HepG2 (cell line): ENCODE data around the gene TMEM14A. TPM values are rescaled to one million over a fixed set of nuclear protein-coding genes. Genes with fewer than 3 reads are reported as not detected.

Experiments
- BRCA1 ChIP-seq: sonication (generic); formaldehyde crosslinking; IDR thresholded peaks from 2 replicates; pipeline ENCODE4 v1.4.0; 2020; ENCODE audit warnings: missing genetic modification reagents
- CC2D1A ChIP-seq: sonication (generic); formaldehyde crosslinking; IDR thresholded peaks from 2 replicates; pipeline ENCODE4 v1.8.1; 2023; ENCODE audit warnings: mild to moderate bottlenecking, missing genetic modification reagents
- KDM1A ChIP-seq: IDR thresholded peaks from 2 replicates; pipeline ENCODE4 v1.6.1; 2016; ENCODE audit warnings: missing compliant biosample characterization
- KLF16 ChIP-seq, 2 experiments: sonication (generic) in 1 of 2; formaldehyde crosslinking in 1 of 2; IDR thresholded peaks; 2 replicates each; pipeline versions ENCODE4 v1.6.1 to v1.8.0; 2016 to 2023; ENCODE audit warnings: missing genetic modification reagents in 2 of 2, missing compliant biosample characterization in 1 of 2
- NR2F1 ChIP-seq, 2 experiments: fragments of 450-650 bp in 1 of 2; formaldehyde crosslinking in 1 of 2; IDR thresholded peaks; 2 replicates each; pipeline versions ENCODE4 v1.5.0 to v1.6.1; 2016 to 2020; ENCODE audit warnings: mild to moderate bottlenecking in 1 of 2, missing compliant biosample characterization in 1 of 2, missing genetic modification reagents in 1 of 2, moderate library complexity in 1 of 2
- RARA ChIP-seq: IDR thresholded peaks from 2 replicates; pipeline ENCODE4 v1.6.1; 2016; ENCODE audit warnings: missing genetic modification reagents, missing compliant biosample characterization
- TAF1 ChIP-seq: sonication (generic); formaldehyde crosslinking; IDR thresholded peaks from 2 replicates; pipeline ENCODE4 v1.4.0; 2020; ENCODE audit warnings: missing genetic modification reagents
- TGIF2 ChIP-seq: IDR thresholded peaks from 2 replicates; pipeline ENCODE4 v1.6.1; 2016; ENCODE audit warnings: control low read depth, missing compliant biosample characterization
- ZNF335 ChIP-seq: sonication (generic); formaldehyde crosslinking; IDR thresholded peaks from 2 replicates; pipeline ENCODE4 v1.4.0; 2020; ENCODE audit warnings: missing genetic modification reagents
- ZNF430 ChIP-seq: sonication (generic); formaldehyde crosslinking; IDR thresholded peaks from 2 replicates; pipeline ENCODE4 v1.9.0; 2021; ENCODE audit warnings: mild to moderate bottlenecking, missing genetic modification reagents
- ZNF432 ChIP-seq: sonication (generic); formaldehyde crosslinking; IDR thresholded peaks from 2 replicates; pipeline ENCODE4 v1.5.0; 2020; ENCODE audit warnings: missing genetic modification reagents, mild to moderate bottlenecking, borderline replicate concordance
- ZNF749 ChIP-seq: sonication (generic); formaldehyde crosslinking; IDR thresholded peaks from 2 replicates; pipeline ENCODE4 v1.8.0; 2022; ENCODE audit warnings: mild to moderate bottlenecking, missing genetic modification reagents, moderate library complexity, borderline replicate concordance
- ZNF75D ChIP-seq: sonication (generic); formaldehyde crosslinking; IDR thresholded peaks from 2 replicates; pipeline ENCODE4 v1.8.1; 2023; ENCODE audit warnings: missing genetic modification reagents, mild to moderate bottlenecking, borderline replicate concordance
- ZNF782 ChIP-seq: sonication (generic); formaldehyde crosslinking; IDR thresholded peaks from 2 replicates; pipeline ENCODE4 v1.4.0; 2020; ENCODE audit warnings: missing genetic modification reagents, mild to moderate bottlenecking, borderline replicate concordance
- ZNF878 ChIP-seq: sonication (generic); formaldehyde crosslinking; IDR thresholded peaks from 2 replicates; pipeline ENCODE4 v1.8.1; 2023; ENCODE audit warnings: mild to moderate bottlenecking, missing genetic modification reagents, moderate library complexity
- ZSCAN22 ChIP-seq: sonication (generic); formaldehyde crosslinking; IDR thresholded peaks from 2 replicates; pipeline ENCODE4 v1.4.0; 2020; ENCODE audit warnings: mild to moderate bottlenecking, missing genetic modification reagents
- ZSCAN25 ChIP-seq: sonication (generic); formaldehyde crosslinking; IDR thresholded peaks from 2 replicates; pipeline ENCODE4 v1.8.0; 2022; ENCODE audit warnings: mild to moderate bottlenecking, missing genetic modification reagents
- polyA plus RNA-seq, 8 experiments: library from polyadenylated mRNA; depleted of rRNA in 3 of 8; stranded (reverse) in 7 of 8; unstranded in 1 of 8; fragments of >200 nt; fragmentation: Illumina TruSeq in 4 of 8; extraction: Trizol in 4 of 8; gene quantifications; 2 replicates each; pipeline versions ENCODE4 v1.2.1 to v1.2.3, GENCODE V29; 2011 to 2016; ENCODE audit warnings: low read depth in 4 of 8, missing spikeins in 1 of 8, mixed read lengths in 1 of 8; ENCODE audit not compliant: insufficient read depth in 1 of 8
- total RNA-seq, 5 experiments: library from RNA; depleted of rRNA; stranded (reverse); fragments of >200 nt; fragmentation: Illumina TruSeq; extraction: Trizol; gene quantifications; 2 replicates each; pipeline ENCODE4 v1.2.3, GENCODE V29; 2016; ENCODE audit warnings: low read depth in 1 of 5
- TF ChIP-seq, protein P1 (sequence below): sonication (generic); formaldehyde crosslinking; IDR thresholded peaks from 2 replicates; pipeline ENCODE4 v1.4.0; 2020; ENCODE audit warnings: mild to moderate bottlenecking, missing genetic modification reagents, borderline replicate concordance
- TF ChIP-seq, protein P2 (sequence below): sonication (generic); formaldehyde crosslinking; IDR thresholded peaks from 2 replicates; pipeline ENCODE4 v1.8.1; 2022; ENCODE audit warnings: mild to moderate bottlenecking, missing genetic modification reagents
- TF ChIP-seq, protein P3 (sequence below): IDR thresholded peaks from 2 replicates; pipeline ENCODE4 v1.6.1; 2016; ENCODE audit warnings: low read depth, missing genetic modification reagents, missing compliant biosample characterization

The TMEM14A gene
- total and polyA plus RNA-seq, 2 of the 13 experiments (the other 11 are each of a cell fraction or from before 2014, with no cell fraction given): 24.6 to 73.7 TPM

DNA sequence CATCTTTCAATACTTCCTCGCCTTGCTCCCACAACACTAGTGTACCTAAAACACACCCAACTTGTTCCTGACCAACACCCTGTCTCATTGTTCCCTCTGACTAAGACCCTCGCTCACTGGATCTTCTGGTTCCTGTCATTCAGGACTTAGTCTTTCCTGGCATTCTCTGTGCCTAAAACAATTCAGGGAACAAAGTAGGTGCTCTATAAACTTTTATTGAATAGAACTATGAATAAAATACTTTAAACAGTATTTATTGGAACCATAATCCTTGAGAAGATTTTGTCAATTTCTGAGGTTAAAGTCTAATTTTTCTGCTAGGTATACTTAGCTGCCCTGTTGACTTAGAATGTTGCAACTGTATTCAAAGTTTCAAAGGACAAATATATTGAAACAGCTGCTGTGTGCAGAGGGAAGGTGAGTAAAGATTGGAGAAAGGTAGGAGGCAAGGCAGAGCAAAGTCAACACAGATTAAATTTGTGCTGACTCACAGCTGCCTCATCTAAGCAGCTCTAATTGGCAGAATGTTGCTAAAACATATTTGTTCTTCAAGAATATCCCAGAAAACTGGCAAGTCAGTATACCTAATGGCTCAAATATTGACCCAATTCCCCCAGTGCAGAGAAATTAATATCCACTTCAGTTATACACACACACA lies 54.8 kb downstream of the TMEM14A start (continued):
- peak in 1 of 2 experiments; percentile 98; a peak in 2 of 4 replicates for TF ChIP-seq KLF16 (CRISPR knock-in tag; IDR thresholded peaks at IDR 0.05)
- no peak for TF ChIP-seq ZNF782
- TF ChIP-seq ZNF432 (CRISPR knock-in tag): no peak
- TF ChIP-seq BRCA1 (CRISPR knock-in tag): peak; percentile 74; the same call in 1 of the 2 replicates
- TF ChIP-seq ZNF749 (CRISPR knock-in tag): peak; percentile 91; the same call in 1 of the 2 replicates
- peak; percentile 70 for TF ChIP-seq KDM1A (CRISPR knock-in tag)
- peak; percentile 90; the same call in 1 of the 2 replicates for TF ChIP-seq ZNF878 (CRISPR knock-in tag)
- TF ChIP-seq ZSCAN22 (CRISPR knock-in tag): no peak
- TF ChIP-seq ZNF335: peak; percentile 70; the same call in 1 of the 2 replicates
- TF ChIP-seq ZSCAN25 (CRISPR knock-in tag): peak; percentile 61; the same call in 1 of the 2 replicates
- TF ChIP-seq, protein P1, sequence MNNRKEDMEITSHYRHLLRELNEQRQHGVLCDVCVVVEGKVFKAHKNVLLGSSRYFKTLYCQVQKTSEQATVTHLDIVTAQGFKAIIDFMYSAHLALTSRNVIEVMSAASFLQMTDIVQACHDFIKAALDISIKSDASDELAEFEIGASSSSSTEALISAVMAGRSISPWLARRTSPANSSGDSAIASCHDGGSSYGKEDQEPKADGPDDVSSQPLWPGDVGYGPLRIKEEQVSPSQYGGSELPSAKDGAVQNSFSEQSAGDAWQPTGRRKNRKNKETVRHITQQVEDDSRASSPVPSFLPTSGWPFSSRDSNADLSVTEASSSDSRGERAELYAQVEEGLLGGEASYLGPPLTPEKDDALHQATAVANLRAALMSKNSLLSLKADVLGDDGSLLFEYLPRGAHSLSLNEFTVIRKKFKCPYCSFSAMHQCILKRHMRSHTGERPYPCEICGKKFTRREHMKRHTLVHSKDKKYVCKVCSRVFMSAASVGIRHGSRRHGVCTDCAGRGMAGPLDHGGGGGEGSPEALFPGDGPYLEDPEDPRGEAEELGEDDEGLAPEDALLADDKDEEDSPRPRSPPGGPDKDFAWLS (CRISPR knock-in tag): no peak
- TF ChIP-seq RARA: peak; percentile 92
- peak; percentile 25 to 73; a peak in 2 of 4 replicates for TF ChIP-seq NR2F1 (CRISPR knock-in tag; IDR thresholded peaks at IDR 0.05)
- TF ChIP-seq CC2D1A (CRISPR knock-in tag): no peak
- TF ChIP-seq TGIF2 (CRISPR knock-in tag): peak; percentile 93
- TF ChIP-seq ZNF75D (CRISPR knock-in tag): no peak
- TF ChIP-seq, protein P2, sequence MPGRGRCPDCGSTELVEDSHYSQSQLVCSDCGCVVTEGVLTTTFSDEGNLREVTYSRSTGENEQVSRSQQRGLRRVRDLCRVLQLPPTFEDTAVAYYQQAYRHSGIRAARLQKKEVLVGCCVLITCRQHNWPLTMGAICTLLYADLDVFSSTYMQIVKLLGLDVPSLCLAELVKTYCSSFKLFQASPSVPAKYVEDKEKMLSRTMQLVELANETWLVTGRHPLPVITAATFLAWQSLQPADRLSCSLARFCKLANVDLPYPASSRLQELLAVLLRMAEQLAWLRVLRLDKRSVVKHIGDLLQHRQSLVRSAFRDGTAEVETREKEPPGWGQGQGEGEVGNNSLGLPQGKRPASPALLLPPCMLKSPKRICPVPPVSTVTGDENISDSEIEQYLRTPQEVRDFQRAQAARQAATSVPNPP (CRISPR knock-in tag): peak; percentile 96
- TF ChIP-seq TAF1 (CRISPR knock-in tag): no peak
- TF ChIP-seq ZNF430 (CRISPR knock-in tag): peak; percentile 73; the same call in 1 of the 2 replicates
- TF ChIP-seq, protein P3, sequence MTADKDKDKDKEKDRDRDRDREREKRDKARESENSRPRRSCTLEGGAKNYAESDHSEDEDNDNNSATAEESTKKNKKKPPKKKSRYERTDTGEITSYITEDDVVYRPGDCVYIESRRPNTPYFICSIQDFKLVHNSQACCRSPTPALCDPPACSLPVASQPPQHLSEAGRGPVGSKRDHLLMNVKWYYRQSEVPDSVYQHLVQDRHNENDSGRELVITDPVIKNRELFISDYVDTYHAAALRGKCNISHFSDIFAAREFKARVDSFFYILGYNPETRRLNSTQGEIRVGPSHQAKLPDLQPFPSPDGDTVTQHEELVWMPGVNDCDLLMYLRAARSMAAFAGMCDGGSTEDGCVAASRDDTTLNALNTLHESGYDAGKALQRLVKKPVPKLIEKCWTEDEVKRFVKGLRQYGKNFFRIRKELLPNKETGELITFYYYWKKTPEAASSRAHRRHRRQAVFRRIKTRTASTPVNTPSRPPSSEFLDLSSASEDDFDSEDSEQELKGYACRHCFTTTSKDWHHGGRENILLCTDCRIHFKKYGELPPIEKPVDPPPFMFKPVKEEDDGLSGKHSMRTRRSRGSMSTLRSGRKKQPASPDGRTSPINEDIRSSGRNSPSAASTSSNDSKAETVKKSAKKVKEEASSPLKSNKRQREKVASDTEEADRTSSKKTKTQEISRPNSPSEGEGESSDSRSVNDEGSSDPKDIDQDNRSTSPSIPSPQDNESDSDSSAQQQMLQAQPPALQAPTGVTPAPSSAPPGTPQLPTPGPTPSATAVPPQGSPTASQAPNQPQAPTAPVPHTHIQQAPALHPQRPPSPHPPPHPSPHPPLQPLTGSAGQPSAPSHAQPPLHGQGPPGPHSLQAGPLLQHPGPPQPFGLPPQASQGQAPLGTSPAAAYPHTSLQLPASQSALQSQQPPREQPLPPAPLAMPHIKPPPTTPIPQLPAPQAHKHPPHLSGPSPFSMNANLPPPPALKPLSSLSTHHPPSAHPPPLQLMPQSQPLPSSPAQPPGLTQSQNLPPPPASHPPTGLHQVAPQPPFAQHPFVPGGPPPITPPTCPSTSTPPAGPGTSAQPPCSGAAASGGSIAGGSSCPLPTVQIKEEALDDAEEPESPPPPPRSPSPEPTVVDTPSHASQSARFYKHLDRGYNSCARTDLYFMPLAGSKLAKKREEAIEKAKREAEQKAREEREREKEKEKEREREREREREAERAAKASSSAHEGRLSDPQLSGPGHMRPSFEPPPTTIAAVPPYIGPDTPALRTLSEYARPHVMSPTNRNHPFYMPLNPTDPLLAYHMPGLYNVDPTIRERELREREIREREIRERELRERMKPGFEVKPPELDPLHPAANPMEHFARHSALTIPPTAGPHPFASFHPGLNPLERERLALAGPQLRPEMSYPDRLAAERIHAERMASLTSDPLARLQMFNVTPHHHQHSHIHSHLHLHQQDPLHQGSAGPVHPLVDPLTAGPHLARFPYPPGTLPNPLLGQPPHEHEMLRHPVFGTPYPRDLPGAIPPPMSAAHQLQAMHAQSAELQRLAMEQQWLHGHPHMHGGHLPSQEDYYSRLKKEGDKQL (CRISPR knock-in tag): peak; percentile 100
